ENCODE measurements around the gene RPS19. TPM values are rescaled to one million over a fixed set of nuclear protein-coding genes. Genes with fewer than 3 reads are reported as not detected.

RPS19 gene
- 650 and 665 TPM in 2 replicates for total RNA-seq

- peak; percentile 93 for DNase-seq (ENCODE audit: low read depth, low spot score)
Observed at GRCh38 chr19:41859618-41860418, at the start of gene RPS19. TSS of gene RPS19 (plus strand) at chr19:41860255. CDS start at chr19:41860775, 520 bp downstream.

- no peak for DNase-seq (ENCODE audit: low read depth, low spot score)
Observed at GRCh38 chr19:41810301-41810700, 49.8 kb upstream of the RPS19 start.

GRCh38 chr19:41811036-41811435 is 49.0 kb upstream of the RPS19 start:
- no peak for DNase-seq (ENCODE audit: low read depth, low spot score)

- no peak for DNase-seq (ENCODE audit: low read depth, low spot score)
Observed at GRCh38 chr19:41811981-41812380, 48.1 kb upstream of the RPS19 start.

GRCh38 chr19:41813911-41814310 is 46.1 kb upstream of the RPS19 start:
- DNase-seq (ENCODE audit: low read depth, low spot score), result no peak

GRCh38 chr19:41815301-41815700 is 44.8 kb upstream of the RPS19 start:
- no peak for DNase-seq (ENCODE audit: low read depth, low spot score)

GRCh38 chr19:41816761-41817160 is 43.3 kb upstream of the RPS19 start:
- no peak for DNase-seq (ENCODE audit: low read depth, low spot score)

- no peak for DNase-seq (ENCODE audit: low read depth, low spot score)
Observed at GRCh38 chr19:41821003-41821735, 38.9 kb upstream of the RPS19 start.

- DNase-seq (ENCODE audit: low read depth, low spot score), result no peak
Observed at GRCh38 chr19:41837981-41838708, 21.9 kb upstream of the RPS19 start.

GRCh38 chr19:41839211-41839610 is 20.8 kb upstream of the RPS19 start:
- no peak for DNase-seq (ENCODE audit: low read depth, low spot score)

GRCh38 chr19:41843371-41843770 is 16.7 kb upstream of the RPS19 start:
- DNase-seq (ENCODE audit: low read depth, low spot score), result no peak

- no peak for DNase-seq (ENCODE audit: low read depth, low spot score)
Observed at GRCh38 chr19:41844601-41845000, 15.5 kb upstream of the RPS19 start, which contains the start of gene LYPD4. TSS of gene LYPD4 (minus strand) at chr19:41844683. CDS start at chr19:41839285, 5,398 bp downstream.

GRCh38 chr19:41845001-41845050 is 15.2 kb upstream of the RPS19 start, which contains the start of gene DMRTC2:
TSS of gene DMRTC2 (plus strand) at chr19:41845042. CDS start at chr19:41847429, 2,387 bp downstream.
- DNase-seq (ENCODE audit: low read depth, low spot score), result no peak

- DNase-seq (ENCODE audit: low read depth, low spot score), result no peak
Observed at GRCh38 chr19:41845051-41845590, 14.9 kb upstream of the RPS19 start.

GRCh38 chr19:41847351-41848105 is 12.5 kb upstream of the RPS19 start:
- DNase-seq (ENCODE audit: low read depth, low spot score), result no peak

GRCh38 chr19:41848666-41849065 is 11.4 kb upstream of the RPS19 start:
- DNase-seq (ENCODE audit: low read depth, low spot score), result no peak

- DNase-seq (ENCODE audit: low read depth, low spot score), result no peak
Observed at GRCh38 chr19:41849067-41849466, 11.0 kb upstream of the RPS19 start.

GRCh38 chr19:41850381-41850780 is 9.7 kb upstream of the RPS19 start:
- DNase-seq (ENCODE audit: low read depth, low spot score), result no peak

- DNase-seq (ENCODE audit: low read depth, low spot score), result no peak
Observed at GRCh38 chr19:41851456-41851855, 8.6 kb upstream of the RPS19 start.

- no peak for DNase-seq (ENCODE audit: low read depth, low spot score)
Observed at GRCh38 chr19:41853344-41853743, 6.7 kb upstream of the RPS19 start.

GRCh38 chr19:41853768-41854167 is 6.3 kb upstream of the RPS19 start:
- DNase-seq (ENCODE audit: low read depth, low spot score), result no peak

GRCh38 chr19:41859213-41859617 is 840 bp upstream of the RPS19 start:
- DNase-seq (ENCODE audit: low read depth, low spot score), result no peak

Measured in pulmonary artery endothelial cell (primary cell).